IMR-90 (cell line): ENCODE results near the gene ONECUT1.

Source experiments
- BHLHE40 ChIP-seq: fragments of 150-350 bp; IDR thresholded peaks from 2 replicates; pipeline ENCODE4 v1.6.1; 2016; ENCODE audit warnings: mild to moderate bottlenecking, low read depth, low read length
- CEBPB ChIP-seq: IDR thresholded peaks from 2 replicates; pipeline ENCODE4 v1.6.1; 2012; ENCODE audit warnings: low read depth, low read length, improper control_type of control experiment
- CHD1 ChIP-seq: IDR thresholded peaks from 2 replicates; pipeline ENCODE4 v1.6.1; 2012; ENCODE audit warnings: low read depth, low read length, improper control_type of control experiment
- FOS ChIP-seq: fragments of 150-350 bp; IDR thresholded peaks from 2 replicates; pipeline ENCODE4 v1.6.1; 2016; ENCODE audit warnings: low read depth, low read length
- MAFK ChIP-seq: IDR thresholded peaks from 2 replicates; pipeline ENCODE4 v1.6.1; 2012; ENCODE audit warnings: low read depth, low read length, improper control_type of control experiment
- MAZ ChIP-seq: IDR thresholded peaks from 2 replicates; pipeline ENCODE4 v1.6.1; 2012; ENCODE audit warnings: low read depth, mild to moderate bottlenecking, low read length, improper control_type of control experiment, moderate library complexity, borderline replicate concordance
- MXI1 ChIP-seq: IDR thresholded peaks from 2 replicates; pipeline ENCODE4 v1.6.1; 2012; ENCODE audit warnings: low read depth, mild to moderate bottlenecking, low read length, moderate library complexity, borderline replicate concordance
- POLR2A ChIP-seq: IDR thresholded peaks from 2 replicates; pipeline ENCODE4 v1.6.1; 2012; ENCODE audit warnings: mild to moderate bottlenecking, low read depth, low read length
- RAD21 ChIP-seq: IDR thresholded peaks from 2 replicates; pipeline ENCODE4 v1.6.1; 2012; ENCODE audit warnings: low read length, improper control_type of control experiment
- RCOR1 ChIP-seq: IDR thresholded peaks from 2 replicates; pipeline ENCODE4 v1.6.1; 2012; ENCODE audit warnings: mild to moderate bottlenecking, low read length, improper control_type of control experiment; ENCODE audit not compliant: insufficient replicate concordance
- RFX5 ChIP-seq: IDR thresholded peaks from 2 replicates; pipeline ENCODE4 v1.8.0; 2012; ENCODE audit warnings: low read depth, mild to moderate bottlenecking, low read length, moderate library complexity
- TF ChIP-seq, protein P1 (sequence below): conservative IDR thresholded peaks from 2 replicates; pipeline ENCODE4 v1.5.1; 2012; ENCODE audit warnings: mild to moderate bottlenecking, low read depth, low read length, improper control_type of control experiment

DNA sequence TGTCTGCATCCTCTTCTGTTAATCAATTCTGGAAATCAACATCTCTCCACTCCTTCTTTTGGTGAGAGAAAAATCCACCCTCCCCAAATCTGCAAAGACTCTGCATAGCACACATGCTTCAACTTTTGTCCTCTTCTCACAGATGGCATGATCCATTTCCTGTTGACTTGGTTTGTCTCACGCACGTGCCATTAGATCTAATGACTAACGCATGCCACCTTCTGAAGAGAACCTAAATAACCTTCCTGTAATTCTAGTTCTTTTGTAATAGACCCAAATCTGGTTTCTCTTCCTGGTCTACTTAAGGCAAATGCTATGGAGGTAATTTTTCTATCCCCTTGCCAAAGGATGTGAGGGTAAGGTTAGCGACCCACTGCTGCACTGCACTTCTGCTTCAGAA lies 60.0 kb downstream of the ONECUT1 start:
- no peak for TF ChIP-seq MAZ
- TF ChIP-seq CEBPB = no peak
- no peak for TF ChIP-seq MXI1
- TF ChIP-seq, protein P1, sequence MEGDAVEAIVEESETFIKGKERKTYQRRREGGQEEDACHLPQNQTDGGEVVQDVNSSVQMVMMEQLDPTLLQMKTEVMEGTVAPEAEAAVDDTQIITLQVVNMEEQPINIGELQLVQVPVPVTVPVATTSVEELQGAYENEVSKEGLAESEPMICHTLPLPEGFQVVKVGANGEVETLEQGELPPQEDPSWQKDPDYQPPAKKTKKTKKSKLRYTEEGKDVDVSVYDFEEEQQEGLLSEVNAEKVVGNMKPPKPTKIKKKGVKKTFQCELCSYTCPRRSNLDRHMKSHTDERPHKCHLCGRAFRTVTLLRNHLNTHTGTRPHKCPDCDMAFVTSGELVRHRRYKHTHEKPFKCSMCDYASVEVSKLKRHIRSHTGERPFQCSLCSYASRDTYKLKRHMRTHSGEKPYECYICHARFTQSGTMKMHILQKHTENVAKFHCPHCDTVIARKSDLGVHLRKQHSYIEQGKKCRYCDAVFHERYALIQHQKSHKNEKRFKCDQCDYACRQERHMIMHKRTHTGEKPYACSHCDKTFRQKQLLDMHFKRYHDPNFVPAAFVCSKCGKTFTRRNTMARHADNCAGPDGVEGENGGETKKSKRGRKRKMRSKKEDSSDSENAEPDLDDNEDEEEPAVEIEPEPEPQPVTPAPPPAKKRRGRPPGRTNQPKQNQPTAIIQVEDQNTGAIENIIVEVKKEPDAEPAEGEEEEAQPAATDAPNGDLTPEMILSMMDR = no peak
- TF ChIP-seq RAD21 = no peak
- TF ChIP-seq RCOR1 = no peak
- TF ChIP-seq FOS = no peak
- TF ChIP-seq RFX5 = no peak
- TF ChIP-seq BHLHE40 = peak; percentile 65; the same call in 1 of the 2 replicates
- TF ChIP-seq POLR2A = no peak
- TF ChIP-seq CHD1 = no peak
- no peak for TF ChIP-seq MAFK
